NB4 (cell line): ENCODE results near the gene KAZN.

Experiments used
- MYC ChIP-seq: IDR thresholded peaks from 2 replicates; pipeline ENCODE4 v1.6.1; 2011; ENCODE audit warnings: low read depth, low read length
- POLR2A ChIP-seq: IDR thresholded peaks from 2 replicates; pipeline ENCODE4 v1.6.1; 2011; ENCODE audit warnings: mild to moderate bottlenecking; ENCODE audit not compliant: insufficient read length; ENCODE audit errors: extremely low read depth
- TF ChIP-seq, protein P1 (sequence below): IDR thresholded peaks from one replicate; pipeline ENCODE4 v1.5.1; 2012; ENCODE audit warnings: low read depth, low read length
- TF ChIP-seq, protein P2 (sequence below): IDR thresholded peaks from 2 replicates; pipeline ENCODE4 v1.6.1; 2011; ENCODE audit warnings: low read depth, low read length

DNA sequence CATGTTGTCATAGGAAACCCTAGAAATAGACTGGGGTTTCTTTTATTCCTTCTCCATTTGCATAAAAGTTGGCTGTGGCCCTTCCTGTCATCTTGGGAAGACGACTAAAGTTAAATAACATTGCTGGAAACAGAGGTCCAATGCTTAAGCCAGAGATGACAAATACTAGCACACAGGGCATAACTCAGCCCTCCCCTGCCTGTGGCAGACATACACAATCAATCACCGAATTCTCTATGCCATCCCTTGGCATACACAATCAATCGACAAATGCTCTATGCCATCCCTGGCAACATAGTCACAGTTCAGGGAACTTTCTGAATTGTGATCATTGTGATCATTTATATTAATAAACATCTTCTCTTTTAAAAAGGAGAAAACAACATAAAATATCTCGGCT lies 229.4 kb downstream of the KAZN start:
- TF ChIP-seq, protein P1, sequence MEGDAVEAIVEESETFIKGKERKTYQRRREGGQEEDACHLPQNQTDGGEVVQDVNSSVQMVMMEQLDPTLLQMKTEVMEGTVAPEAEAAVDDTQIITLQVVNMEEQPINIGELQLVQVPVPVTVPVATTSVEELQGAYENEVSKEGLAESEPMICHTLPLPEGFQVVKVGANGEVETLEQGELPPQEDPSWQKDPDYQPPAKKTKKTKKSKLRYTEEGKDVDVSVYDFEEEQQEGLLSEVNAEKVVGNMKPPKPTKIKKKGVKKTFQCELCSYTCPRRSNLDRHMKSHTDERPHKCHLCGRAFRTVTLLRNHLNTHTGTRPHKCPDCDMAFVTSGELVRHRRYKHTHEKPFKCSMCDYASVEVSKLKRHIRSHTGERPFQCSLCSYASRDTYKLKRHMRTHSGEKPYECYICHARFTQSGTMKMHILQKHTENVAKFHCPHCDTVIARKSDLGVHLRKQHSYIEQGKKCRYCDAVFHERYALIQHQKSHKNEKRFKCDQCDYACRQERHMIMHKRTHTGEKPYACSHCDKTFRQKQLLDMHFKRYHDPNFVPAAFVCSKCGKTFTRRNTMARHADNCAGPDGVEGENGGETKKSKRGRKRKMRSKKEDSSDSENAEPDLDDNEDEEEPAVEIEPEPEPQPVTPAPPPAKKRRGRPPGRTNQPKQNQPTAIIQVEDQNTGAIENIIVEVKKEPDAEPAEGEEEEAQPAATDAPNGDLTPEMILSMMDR: no peak
- TF ChIP-seq POLR2A (no peak), MYC (no peak)
- TF ChIP-seq, protein P2, sequence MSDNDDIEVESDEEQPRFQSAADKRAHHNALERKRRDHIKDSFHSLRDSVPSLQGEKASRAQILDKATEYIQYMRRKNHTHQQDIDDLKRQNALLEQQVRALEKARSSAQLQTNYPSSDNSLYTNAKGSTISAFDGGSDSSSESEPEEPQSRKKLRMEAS: no peak
